DOHH2 (cell line): ENCODE measurements around the gene SMARCA2.
"Not testable (repeated sequence)": the region's sequence is repeated elsewhere in the genome, so short reads cannot be mapped to it uniquely, and the experiment has no call there.

ENCODE experiments used
- H3F3A ChIP-seq: fragments of 200-600 bp; sonication (generic), shearing (Covaris generic); 2 replicates; pipeline ENCODE4 v1.6.0; 2016; ENCODE audit warnings: antibody characterized with exemption, mild to moderate bottlenecking; ENCODE audit not compliant: control insufficient read depth, insufficient read depth
- H3K27ac ChIP-seq: fragments of 200-600 bp; sonication (generic); 2 replicates; pipeline ENCODE4 v1.5.1; 2014; ENCODE audit warnings: low read depth, mild to moderate bottlenecking, low read length, moderate library complexity
- H3K27me3 ChIP-seq: fragments of 200-600 bp; sonication (generic); 2 replicates; pipeline ENCODE4 v1.6.1; 2014; ENCODE audit warnings: mild to moderate bottlenecking, low read length, mixed read lengths; ENCODE audit not compliant: control insufficient read depth
- H3K36me3 ChIP-seq: fragments of 200-600 bp; sonication (generic); 2 replicates; pipeline ENCODE4 v1.6.1; 2014; ENCODE audit warnings: mild to moderate bottlenecking, low read length, moderate library complexity, mixed read lengths; ENCODE audit not compliant: control insufficient read depth
- H3K4me1 ChIP-seq: fragments of 200-600 bp; sonication (generic); 2 replicates; pipeline ENCODE4 v1.6.1; 2014; ENCODE audit warnings: mild to moderate bottlenecking, low read length, mixed read lengths; ENCODE audit not compliant: control insufficient read depth
- H3K4me2 ChIP-seq: fragments of 200-600 bp; sonication (generic); 2 replicates; pipeline ENCODE4 v1.6.0; 2014; ENCODE audit warnings: mild to moderate bottlenecking, low read length, moderate library complexity
- H3K4me3 ChIP-seq: fragments of 200-600 bp; sonication (generic); 2 replicates; pipeline ENCODE4 v1.5.1; 2014; ENCODE audit warnings: mild to moderate bottlenecking, low read length, mixed read lengths
- H3K79me2 ChIP-seq: fragments of 200-600 bp; sonication (generic); 2 replicates; pipeline ENCODE4 v1.6.1; 2014; ENCODE audit warnings: mild to moderate bottlenecking, low read length, mixed read lengths; ENCODE audit not compliant: control insufficient read depth
- H3K9me2 ChIP-seq: fragments of 200-600 bp; sonication (generic); replicated peaks from 2 replicates; pipeline ENCODE4 v1.6.1; 2014; ENCODE audit warnings: mild to moderate bottlenecking, low read length, mixed read lengths; ENCODE audit not compliant: control insufficient read depth
- H3K9me3 ChIP-seq: fragments of 200-600 bp; sonication (generic); 2 replicates; pipeline ENCODE4 v1.6.1; 2014; ENCODE audit warnings: antibody characterized with exemption, low read length, mixed read lengths; ENCODE audit not compliant: control insufficient read depth, insufficient read depth
- H4K20me1 ChIP-seq: fragments of 200-600 bp; sonication (generic); 2 replicates; pipeline ENCODE4 v1.6.0; 2014; ENCODE audit warnings: low read depth, mild to moderate bottlenecking, antibody characterized with exemption, low read length, moderate library complexity; ENCODE audit not compliant: control insufficient read depth, insufficient read depth
- EZH2phosphoT487 ChIP-seq: fragments of 200-600 bp; sonication (generic); IDR thresholded peaks from 2 replicates; pipeline ENCODE4 v1.6.1; 2017; ENCODE audit warnings: borderline replicate concordance, mild to moderate bottlenecking, antibody characterized with exemption, low read length, moderate library complexity, mixed read lengths
- TF ChIP-seq, protein P1 (sequence below): fragments of 200-600 bp; sonication (generic); IDR thresholded peaks from one replicate; pipeline ENCODE4 v1.5.1; 2014; ENCODE audit warnings: antibody characterized with exemption, mild to moderate bottlenecking, low read depth, low read length; ENCODE audit not compliant: poor library complexity, severe bottlenecking

SMARCA2 gene

DNA sequence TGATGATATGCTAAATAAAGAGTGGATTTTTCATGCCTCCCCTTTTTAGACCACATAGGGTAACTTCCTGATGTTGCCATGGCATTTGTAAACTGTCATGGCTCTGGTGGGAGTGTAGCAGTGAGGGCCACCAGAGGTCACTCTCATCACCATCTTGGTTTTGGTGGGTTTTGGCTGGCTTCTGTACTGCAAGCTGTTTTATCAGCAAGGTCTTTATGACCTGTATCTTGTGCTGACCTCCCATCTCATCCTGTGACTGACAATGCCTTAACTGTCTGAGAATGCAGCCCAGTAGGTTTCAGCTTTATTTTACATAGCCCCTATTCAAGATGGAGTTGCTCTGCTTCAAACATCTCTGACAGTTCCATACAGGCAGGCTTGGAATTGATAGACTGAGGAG lies 131.6 kb downstream of the SMARCA2 start:
- not testable (repeated sequence) for H3K36me3 ChIP-seq, H3K79me2 ChIP-seq, H4K20me1 ChIP-seq, H3K9me3 ChIP-seq, H3F3A ChIP-seq, H3K27ac ChIP-seq, H3K9me2 ChIP-seq, H3K4me3 ChIP-seq, H3K4me2 ChIP-seq, H3K4me1 ChIP-seq, H3K27me3 ChIP-seq
- TF ChIP-seq, protein P1, sequence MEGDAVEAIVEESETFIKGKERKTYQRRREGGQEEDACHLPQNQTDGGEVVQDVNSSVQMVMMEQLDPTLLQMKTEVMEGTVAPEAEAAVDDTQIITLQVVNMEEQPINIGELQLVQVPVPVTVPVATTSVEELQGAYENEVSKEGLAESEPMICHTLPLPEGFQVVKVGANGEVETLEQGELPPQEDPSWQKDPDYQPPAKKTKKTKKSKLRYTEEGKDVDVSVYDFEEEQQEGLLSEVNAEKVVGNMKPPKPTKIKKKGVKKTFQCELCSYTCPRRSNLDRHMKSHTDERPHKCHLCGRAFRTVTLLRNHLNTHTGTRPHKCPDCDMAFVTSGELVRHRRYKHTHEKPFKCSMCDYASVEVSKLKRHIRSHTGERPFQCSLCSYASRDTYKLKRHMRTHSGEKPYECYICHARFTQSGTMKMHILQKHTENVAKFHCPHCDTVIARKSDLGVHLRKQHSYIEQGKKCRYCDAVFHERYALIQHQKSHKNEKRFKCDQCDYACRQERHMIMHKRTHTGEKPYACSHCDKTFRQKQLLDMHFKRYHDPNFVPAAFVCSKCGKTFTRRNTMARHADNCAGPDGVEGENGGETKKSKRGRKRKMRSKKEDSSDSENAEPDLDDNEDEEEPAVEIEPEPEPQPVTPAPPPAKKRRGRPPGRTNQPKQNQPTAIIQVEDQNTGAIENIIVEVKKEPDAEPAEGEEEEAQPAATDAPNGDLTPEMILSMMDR: peak; percentile 37

DNA sequence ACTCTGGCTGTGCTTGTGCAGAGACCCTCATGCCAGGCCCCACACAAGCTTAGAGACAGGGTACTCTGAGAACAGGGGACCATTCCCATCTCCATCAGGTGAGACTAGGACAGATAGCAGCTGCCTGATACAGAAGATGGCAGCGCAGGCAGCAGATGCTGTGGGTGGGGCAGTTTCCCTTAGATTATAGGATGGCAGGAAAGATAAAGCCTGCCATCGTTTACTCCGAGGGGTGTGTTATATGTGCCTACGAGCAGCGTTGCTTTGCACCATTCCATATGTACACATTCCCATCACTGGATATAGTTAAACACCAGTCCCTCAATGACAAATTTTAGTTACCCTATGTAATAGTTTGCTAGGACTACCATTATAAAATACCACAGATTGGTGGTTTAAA lies 135.2 kb downstream of the SMARCA2 start:
- H3K36me3 ChIP-seq: peaks cover 6% of the 10 kb centered on the region; the same call in 1 of the 2 replicates
- no peak overlapping the region for H3K4me3 ChIP-seq
- no peaks in the 10 kb centered on the region for H4K20me1 ChIP-seq
- no peaks in the 10 kb centered on the region for H3K27me3 ChIP-seq
- no peaks in the 10 kb centered on the region for H3K9me3 ChIP-seq
- no peak overlapping the region for H3K4me2 ChIP-seq
- H3K4me1 ChIP-seq: peaks cover 21% of the 10 kb centered on the region
- TF ChIP-seq, protein P1: no peak
- TF ChIP-seq EZH2phosphoT487: no peak
- no peak overlapping the region for H3K27ac ChIP-seq
- no peaks in the 10 kb centered on the region; the same call in 1 of the 2 replicates for H3F3A ChIP-seq
- H3K9me2 ChIP-seq: no peaks in the 10 kb centered on the region
- peaks cover 18% of the 10 kb centered on the region for H3K79me2 ChIP-seq

GRCh38 chr9:2151171-2151570 lies 136.0 kb downstream of the SMARCA2 start:
- Histone ChIP-seq H3K27ac (no peak overlapping the region), H3K4me2 (no peak overlapping the region), H3K4me1 (peaks cover 27% of the 10 kb centered on the region), H3K9me3 (no peaks in the 10 kb centered on the region), H3K9me2 (no peaks in the 10 kb centered on the region), H3F3A (no peaks in the 10 kb centered on the region; the same call in 1 of the 2 replicates), H3K4me3 (no peak overlapping the region), H3K36me3 (peaks cover 6% of the 10 kb centered on the region; the same call in 1 of the 2 replicates), H4K20me1 (no peaks in the 10 kb centered on the region), H3K27me3 (no peaks in the 10 kb centered on the region), H3K79me2 (peaks cover 26% of the 10 kb centered on the region)
- no peak for TF ChIP-seq EZH2phosphoT487
- TF ChIP-seq, protein P1: no peak
